LNCaP clone FGC (cell line): ENCODE results near the gene VAV2.

Experiments
- DNase-seq: peaks from one replicate; pipeline ENCODE4 v3.0.0-alpha.2; 2011; ENCODE audit warnings: low read depth
- H3K4me3 ChIP-seq: 2 replicates; pipeline ENCODE4 v1.5.1; 2011; ENCODE audit warnings: mild to moderate bottlenecking, low read depth, low read length, control low read depth
- TF ChIP-seq, protein P1 (sequence below): IDR thresholded peaks from 2 replicates; pipeline ENCODE4 v1.5.1; 2012; ENCODE audit warnings: mild to moderate bottlenecking; ENCODE audit not compliant: control insufficient read depth, insufficient read depth; ENCODE audit errors: extremely low read depth

Gene VAV2

DNA sequence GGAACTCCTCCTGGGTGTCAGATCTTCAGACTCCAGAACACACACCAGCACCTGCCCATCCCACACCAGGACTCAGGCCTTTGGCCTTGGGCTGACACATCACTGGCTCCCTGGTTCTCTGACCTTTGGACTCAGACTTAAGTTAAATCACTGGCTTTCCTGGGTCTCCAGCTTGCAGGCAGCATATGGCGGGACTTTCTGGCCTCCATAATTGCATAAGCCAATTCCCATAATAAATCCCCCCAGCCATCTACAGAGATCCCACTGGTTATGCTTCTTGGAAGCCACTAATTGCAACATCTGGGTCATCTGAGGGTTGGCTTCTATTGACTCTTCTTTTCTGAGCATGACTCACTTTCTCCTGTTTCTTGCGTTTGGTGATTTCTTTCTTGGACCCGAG, 173.7 kb downstream of the VAV2 start:
- no peak for DNase-seq
- no peak overlapping the region for H3K4me3 ChIP-seq
- TF ChIP-seq, protein P1, sequence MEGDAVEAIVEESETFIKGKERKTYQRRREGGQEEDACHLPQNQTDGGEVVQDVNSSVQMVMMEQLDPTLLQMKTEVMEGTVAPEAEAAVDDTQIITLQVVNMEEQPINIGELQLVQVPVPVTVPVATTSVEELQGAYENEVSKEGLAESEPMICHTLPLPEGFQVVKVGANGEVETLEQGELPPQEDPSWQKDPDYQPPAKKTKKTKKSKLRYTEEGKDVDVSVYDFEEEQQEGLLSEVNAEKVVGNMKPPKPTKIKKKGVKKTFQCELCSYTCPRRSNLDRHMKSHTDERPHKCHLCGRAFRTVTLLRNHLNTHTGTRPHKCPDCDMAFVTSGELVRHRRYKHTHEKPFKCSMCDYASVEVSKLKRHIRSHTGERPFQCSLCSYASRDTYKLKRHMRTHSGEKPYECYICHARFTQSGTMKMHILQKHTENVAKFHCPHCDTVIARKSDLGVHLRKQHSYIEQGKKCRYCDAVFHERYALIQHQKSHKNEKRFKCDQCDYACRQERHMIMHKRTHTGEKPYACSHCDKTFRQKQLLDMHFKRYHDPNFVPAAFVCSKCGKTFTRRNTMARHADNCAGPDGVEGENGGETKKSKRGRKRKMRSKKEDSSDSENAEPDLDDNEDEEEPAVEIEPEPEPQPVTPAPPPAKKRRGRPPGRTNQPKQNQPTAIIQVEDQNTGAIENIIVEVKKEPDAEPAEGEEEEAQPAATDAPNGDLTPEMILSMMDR, result no peak

- no peak for DNase-seq
- no peak overlapping the region for H3K4me3 ChIP-seq
- TF ChIP-seq, protein P1, result no peak
Measured at GRCh38 chr9:133815781-133816180, 176.3 kb downstream of the VAV2 start.

- no peak overlapping the region for H3K4me3 ChIP-seq
- TF ChIP-seq, protein P1, result no peak
- no peak for DNase-seq
Measured at GRCh38 chr9:133814586-133815208, 177.4 kb downstream of the VAV2 start.

DNA sequence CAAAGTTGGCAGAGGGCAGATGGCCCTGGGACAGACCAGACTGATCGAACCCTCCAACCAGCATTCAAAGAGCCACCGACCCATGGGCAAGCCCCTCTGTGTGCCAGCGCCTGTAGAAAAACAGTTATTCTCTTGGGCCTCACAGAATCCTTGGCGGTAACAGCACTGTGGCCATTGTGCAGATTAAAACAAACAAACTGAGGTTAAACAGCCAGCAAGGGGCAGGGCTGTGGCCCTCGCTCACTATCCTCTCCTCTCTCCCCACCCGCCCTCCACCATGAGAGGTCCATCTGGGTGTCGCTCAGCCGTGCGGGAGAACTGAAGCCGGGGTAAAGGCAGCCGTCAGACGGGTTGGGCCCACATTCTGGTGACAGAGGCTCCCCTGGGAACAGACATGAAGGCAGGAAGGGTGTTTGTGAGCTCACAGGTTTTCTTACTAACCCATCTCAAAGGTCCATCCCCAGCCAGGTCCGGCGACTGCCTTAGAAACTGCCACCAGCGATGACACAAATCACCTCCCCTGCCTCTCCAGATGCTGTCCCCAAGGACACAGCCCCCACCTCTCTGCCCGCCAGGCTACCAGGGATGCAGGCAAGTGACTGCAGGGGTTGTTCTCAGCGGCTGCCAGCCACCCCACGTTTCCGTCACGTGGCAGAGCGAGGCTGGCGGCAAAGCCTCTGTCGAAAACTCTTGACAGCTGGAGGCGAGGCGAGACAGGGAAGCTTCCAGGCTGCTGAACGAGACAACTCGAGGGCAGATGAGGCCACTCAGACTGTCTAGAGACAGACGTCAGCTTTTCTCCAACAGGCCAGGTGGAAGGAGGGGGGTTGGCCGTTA, 178.2 kb downstream of the VAV2 start:
- no peak overlapping the region for H3K4me3 ChIP-seq
- DNase-seq, result no peak
- TF ChIP-seq, protein P1, result no peak

GRCh38 chr9:133812941-133813748, 179.0 kb downstream of the VAV2 start:
- no peak for DNase-seq
- TF ChIP-seq, protein P1, result no peak
- no peak overlapping the region for H3K4me3 ChIP-seq

DNA sequence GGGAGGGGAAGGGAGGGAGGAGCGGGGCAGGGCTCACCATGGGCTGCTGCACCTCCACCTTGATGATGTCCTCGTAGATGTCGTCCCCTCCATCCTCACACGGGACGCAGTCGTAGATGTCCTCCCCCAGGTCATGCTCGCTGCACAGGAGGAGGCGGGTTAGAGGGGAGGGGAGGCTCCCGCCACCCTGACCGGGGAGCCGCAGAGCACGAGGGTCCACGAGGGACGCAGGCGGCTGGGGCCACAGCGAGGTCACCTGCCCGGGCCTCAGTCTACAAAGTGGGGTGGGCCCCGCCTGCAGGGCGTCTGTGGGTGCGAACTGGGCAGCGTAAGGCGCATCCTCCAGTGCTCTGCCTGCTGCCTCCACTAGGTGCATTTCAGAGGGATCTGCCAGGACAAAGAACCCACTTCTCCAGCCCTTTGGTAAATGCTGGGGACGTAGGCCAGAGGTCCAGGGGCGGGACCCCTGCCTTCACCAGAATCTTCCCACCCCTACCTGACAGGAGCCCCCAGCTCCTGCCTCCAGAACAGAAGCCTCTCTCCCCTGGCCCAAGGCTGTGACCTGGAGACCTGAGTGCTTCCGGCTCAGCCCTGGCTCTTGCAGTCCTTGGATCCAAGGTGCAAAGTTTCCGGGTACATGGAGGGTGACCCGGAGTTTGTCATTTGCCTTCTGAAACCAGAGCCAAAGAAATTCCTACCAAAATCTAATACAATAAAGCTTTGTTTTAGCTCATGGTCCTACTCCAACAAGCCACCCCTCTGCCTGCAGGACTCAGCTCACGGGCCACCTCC, 179.9 kb downstream of the VAV2 start:
- TF ChIP-seq, protein P1, result no peak
- H3K4me3 ChIP-seq, result no peak overlapping the region
- DNase-seq, result no peak
